GM23338 (cell line): ENCODE measurements around the gene ANAPC5. TPM values are rescaled to one million over a fixed set of nuclear protein-coding genes. Genes with fewer than 3 reads are reported as not detected.

ENCODE experiments used
- ATAC-seq: fragments of 200-7000 bp; cut with Tn5 transposase; 3 replicates; pipeline ENCODE4 v1.9.1; 2020
- DNase-seq: peaks from one replicate; pipeline ENCODE4 v3.0.0-alpha.2; 2015; ENCODE audit warnings: low spot score
- H2AFZ ChIP-seq: fragments of 200-600 bp; sonication (generic); 2 replicates; pipeline ENCODE4 v1.8.0; 2016; ENCODE audit warnings: antibody characterized with exemption, mild to moderate bottlenecking, moderate library complexity
- H3F3A ChIP-seq: fragments of 200-600 bp; sonication (generic); replicated peaks from 2 replicates; pipeline ENCODE4 v1.8.0; 2017; ENCODE audit warnings: antibody characterized with exemption, mixed run types, low read depth
- H3K27ac ChIP-seq: fragments of 200-600 bp; sonication (generic); 2 replicates; pipeline ENCODE4 v1.6.1; 2016; ENCODE audit warnings: low read depth
- H3K27me3 ChIP-seq: fragments of 200-600 bp; sonication (generic); 2 replicates; pipeline ENCODE4 v1.8.0; 2016; ENCODE audit warnings: mild to moderate bottlenecking, mixed run types, moderate library complexity; ENCODE audit not compliant: insufficient read depth
- H3K36me3 ChIP-seq: fragments of 200-600 bp; sonication (generic); 2 replicates; pipeline ENCODE4 v1.8.0; 2016; ENCODE audit warnings: mild to moderate bottlenecking; ENCODE audit not compliant: insufficient read depth
- H3K4me1 ChIP-seq: fragments of 200-600 bp; sonication (generic); 2 replicates; pipeline ENCODE4 v1.8.0; 2016; ENCODE audit warnings: mild to moderate bottlenecking, moderate library complexity; ENCODE audit not compliant: insufficient read depth
- H3K4me2 ChIP-seq: fragments of 200-600 bp; sonication (generic); 2 replicates; pipeline ENCODE4 v1.7.1; 2017; ENCODE audit warnings: mixed run types
- H3K4me3 ChIP-seq: fragments of 200-600 bp; sonication (generic); 2 replicates; pipeline ENCODE4 v1.6.1; 2016; ENCODE audit warnings: mixed run types
- H3K79me2 ChIP-seq: fragments of 200-600 bp; sonication (generic); replicated peaks from 2 replicates; pipeline ENCODE4 v1.8.0; 2017; ENCODE audit warnings: mild to moderate bottlenecking; ENCODE audit not compliant: insufficient read depth
- H3K9me2 ChIP-seq: fragments of 200-600 bp; sonication (generic); 2 replicates; pipeline ENCODE4 v1.8.0; 2017; ENCODE audit not compliant: insufficient read depth
- H4K20me1 ChIP-seq: fragments of 200-600 bp; sonication (generic); replicated peaks from 2 replicates; pipeline ENCODE4 v1.8.0; 2017; ENCODE audit warnings: mild to moderate bottlenecking; ENCODE audit not compliant: insufficient read depth
- H3K27ac Mint-ChIP-seq: 2 replicates; pipeline ENCODE4 v1.8.0; 2020; ENCODE audit warnings: inconsistent platforms, mild to moderate bottlenecking, moderate library complexity, mixed read lengths
- H3K27me3 Mint-ChIP-seq: 3 replicates; pipeline ENCODE4 v1.8.0; 2022; ENCODE audit warnings: low read depth, mild to moderate bottlenecking, moderate library complexity, mixed read lengths, inconsistent platforms; ENCODE audit not compliant: insufficient read depth, poor library complexity
- H3K36me3 Mint-ChIP-seq: 3 replicates; pipeline ENCODE4 v1.8.0; 2021; ENCODE audit warnings: low read depth, mild to moderate bottlenecking, inconsistent platforms, moderate library complexity, mixed read lengths
- H3K4me1 Mint-ChIP-seq: 3 replicates; pipeline ENCODE4 v1.8.0; 2020; ENCODE audit warnings: mild to moderate bottlenecking, inconsistent platforms, mixed read lengths
- H3K4me3 Mint-ChIP-seq: 3 replicates; pipeline ENCODE4 v1.8.0; 2021; ENCODE audit warnings: moderate library complexity, mild to moderate bottlenecking, inconsistent platforms, mixed read lengths
- H3K9me3 Mint-ChIP-seq: 3 replicates; pipeline ENCODE4 v1.8.0; 2020; ENCODE audit warnings: moderate library complexity, mild to moderate bottlenecking, inconsistent platforms, mixed read lengths
- CREB1 ChIP-seq: fragments of 250-450 bp; sonication (Bioruptor Pico); IDR thresholded peaks from 2 replicates; pipeline ENCODE4 v1.5.0; 2020; ENCODE audit warnings: low read depth, mild to moderate bottlenecking, moderate library complexity
- CTCF ChIP-seq, 2 experiments: fragments of 200-600 bp in 1 of 2; sonication (generic) in 1 of 2; conservative IDR thresholded peaks; 2 replicates each; pipeline versions ENCODE4 v1.5.1 to v1.6.1; 2016 to 2017; ENCODE audit warnings: antibody characterized with exemption in 2 of 2, low read depth in 2 of 2, mild to moderate bottlenecking in 2 of 2, moderate library complexity in 1 of 2
- ETS1 ChIP-seq: IDR thresholded peaks from 2 replicates; pipeline ENCODE4 v1.6.1; 2016; ENCODE audit warnings: antibody characterized with exemption
- EZH2 ChIP-seq: fragments of 200-600 bp; sonication (generic); IDR thresholded peaks from one replicate; pipeline ENCODE4 v1.8.0; 2017; ENCODE audit warnings: antibody characterized with exemption, mild to moderate bottlenecking, low read depth; ENCODE audit not compliant: unreplicated experiment
- EZH2phosphoT487 ChIP-seq: fragments of 200-600 bp; sonication (generic); IDR thresholded peaks from one replicate; pipeline ENCODE4 v1.8.1; 2018; ENCODE audit warnings: antibody characterized with exemption; ENCODE audit not compliant: unreplicated experiment
- POLR2AphosphoS5 ChIP-seq: IDR thresholded peaks from 2 replicates; pipeline ENCODE4 v1.6.1; 2016; ENCODE audit warnings: antibody characterized with exemption, low read depth
- STAT1 ChIP-seq: IDR thresholded peaks from one replicate; pipeline ENCODE4 v1.6.1; 2016; ENCODE audit warnings: antibody characterized with exemption; ENCODE audit not compliant: unreplicated experiment
- ZNF114 ChIP-seq: fragments of 250-450 bp; sonication (Bioruptor Pico); IDR thresholded peaks from 2 replicates; pipeline ENCODE4 v1.5.0; 2020; ENCODE audit warnings: mild to moderate bottlenecking, moderate library complexity
- ZNF462 ChIP-seq: fragments of 250-450 bp; sonication (Bioruptor Pico); IDR thresholded peaks from 2 replicates; pipeline ENCODE4 v1.5.0; 2020; ENCODE audit warnings: mild to moderate bottlenecking, moderate library complexity
- polyA plus RNA-seq: library from polyadenylated mRNA; unstranded; fragments of >200 nt; fragmentation: Nextera tagmentation; extraction: Ambion mirVana; gene quantifications from 2 replicates; pipeline ENCODE4 v1.2.1, GENCODE V29; 2016
- total RNA-seq: library from RNA; depleted of rRNA; stranded (reverse); fragments of >200 nt; shearing (Covaris generic); gene quantifications from 2 replicates; pipeline ENCODE4 v1.2.3, GENCODE V29; 2014

The ANAPC5 gene
- total and polyA plus RNA-seq, 2 experiments from 2014 or later = 65.9 to 125 TPM

GRCh38 chr12:121344506-121344905 lies 7.7 kb downstream of the ANAPC5 start (continued):
- TF ChIP-seq ZNF462 (CRISPR knock-in tag) (no peak), ETS1 (no peak), ZNF114 (CRISPR knock-in tag) (no peak), EZH2phosphoT487 (no peak)

GRCh38 chr12:121337416-121337815 lies 14.8 kb downstream of the ANAPC5 start:
- Histone ChIP-seq H3K27me3 (no peaks in the 10 kb centered on the region), H3F3A (0 out of 2 replicates have a peak, but pooled peaks cover 4% of the 10 kb centered on the region), H3K4me1 (0 out of 2 replicates have a peak, but pooled peaks cover 4% of the 10 kb centered on the region), H3K9me2 (no peaks in the 10 kb centered on the region), H4K20me1 (peaks cover 13% of the 10 kb centered on the region), H3K27ac (peak overlapping the region; percentile 51; the same call in 1 of the 2 replicates), H3K4me2 (no peak overlapping the region), H2AFZ (no peak overlapping the region), H3K36me3 (peaks cover 37% of the 10 kb centered on the region), H3K79me2 (no peaks in the 10 kb centered on the region), H3K4me3 (no peak overlapping the region)
- H3K27me3 Mint-ChIP-seq = no peaks in the 10 kb centered on the region
- no peaks in the 10 kb centered on the region for H3K9me3 Mint-ChIP-seq
- no peak for ATAC-seq
- peaks cover 4% of the 10 kb centered on the region; the same call in 1 of the 3 replicates for H3K4me1 Mint-ChIP-seq
- no peak overlapping the region for H3K4me3 Mint-ChIP-seq
- DNase-seq = no peak
- peaks cover 73% of the 10 kb centered on the region for H3K36me3 Mint-ChIP-seq
- peak overlapping the region; percentile 32; the same call in 1 of the 2 replicates for H3K27ac Mint-ChIP-seq
- TF ChIP-seq CTCF (conservative IDR thresholded peaks at IDR 0.05; ENCODE audit: low read depth in 2 of 2) (no peak), CREB1 (no peak), STAT1 (no peak), POLR2AphosphoS5 (no peak), EZH2 (no peak), EZH2phosphoT487 (no peak)
